Esophagus (tissue), 2 donors: ENCODE data around the gene ARHGEF26. TPM values are rescaled to one million over a fixed set of nuclear protein-coding genes. Genes with fewer than 3 reads are reported as not detected.

Source experiments
- H3K27ac ChIP-seq, 2 donors: one replicate each; pipeline ENCODE4 v1.5.1; 2013; ENCODE audit warnings: low read depth in 2 of 2, mild to moderate bottlenecking in 2 of 2, inconsistent platforms in 1 of 2, low read length in 1 of 2, moderate library complexity in 1 of 2
- H3K27me3 ChIP-seq, 2 donors: one replicate each; pipeline ENCODE4 v1.6.1; 2013; ENCODE audit warnings: low read length in 2 of 2, control low read depth in 1 of 2, mild to moderate bottlenecking in 1 of 2; ENCODE audit not compliant: insufficient read depth in 2 of 2, control insufficient read depth in 1 of 2
- H3K36me3 ChIP-seq, 2 donors: one replicate each; pipeline ENCODE4 v1.6.1; 2013; ENCODE audit warnings: low read length in 1 of 2; ENCODE audit not compliant: control insufficient read depth in 2 of 2, insufficient read depth in 2 of 2
- H3K4me1 ChIP-seq, 2 donors: one replicate each; pipeline ENCODE4 v1.6.1; 2013; ENCODE audit warnings: low read length in 1 of 2; ENCODE audit not compliant: control insufficient read depth in 2 of 2, insufficient read depth in 2 of 2
- H3K4me3 ChIP-seq, 2 donors: one replicate each; pipeline ENCODE4 v1.5.1; 2013; ENCODE audit warnings: low read length in 2 of 2, mild to moderate bottlenecking in 2 of 2, low read depth in 1 of 2, moderate library complexity in 1 of 2
- H3K9me3 ChIP-seq, 2 donors: one replicate each; pipeline ENCODE4 v1.6.1; 2013; ENCODE audit warnings: mild to moderate bottlenecking in 2 of 2, low read depth in 1 of 2, low read length in 1 of 2, moderate library complexity in 1 of 2; ENCODE audit not compliant: control insufficient read depth in 2 of 2, insufficient read depth in 1 of 2
- WGBS, 2 donors: extraction: QIAGEN DNeasy Blood & Tissue Kit; methylation state at CpG; one replicate each; pipeline ENCODE4 v1.1.7; 2013; 5-methylcytosine and 5-hydroxymethylcytosine counted together
- polyA plus RNA-seq, 2 donors: library from polyadenylated mRNA; stranded (reverse); fragments of 200-250 nt; gene quantifications; one replicate each; pipeline ENCODE4 v1.2.3, GENCODE V29; 2013
- donor health status: healthy with polysubstance abuse.
- donor health status: Bipolar disorder and iron deficiency.

ARHGEF26 gene
- polyA plus RNA-seq, 2 donors, result 5.7 to 7.1 TPM

DNA sequence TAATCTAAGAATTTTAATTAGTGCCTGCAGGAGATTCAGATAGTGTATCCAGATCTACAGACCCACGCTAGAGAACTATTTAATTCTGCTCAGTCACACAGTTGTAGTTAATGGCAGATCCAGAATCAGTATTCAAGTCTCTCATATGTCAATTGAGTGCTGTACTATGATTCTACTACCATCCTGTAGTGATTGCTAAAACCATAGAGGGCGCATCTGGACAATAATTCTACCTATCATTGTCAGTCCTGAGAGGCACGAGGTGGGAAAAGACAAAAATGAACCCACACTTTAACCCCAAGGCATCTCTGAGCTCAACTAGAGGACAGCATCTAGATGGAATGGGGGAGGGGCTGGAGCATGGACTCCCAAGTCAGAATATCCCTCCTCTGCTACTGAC is 180.4 kb downstream of the ARHGEF26 start:
- 89 to 92% methylated on average over 3 of the region's 3 CpGs for WGBS, 2 donors
- no peak overlapping the region for H3K4me3 ChIP-seq
- H3K27me3 ChIP-seq, result no peaks in the 10 kb centered on the region
- peaks cover 11 to 13% of the 10 kb centered on the region in 2 donors for H3K36me3 ChIP-seq
- no peak overlapping the region for H3K27ac ChIP-seq
- H3K4me1 ChIP-seq, result no peaks in the 10 kb centered on the region
- H3K9me3 ChIP-seq, result no peaks in the 10 kb centered on the region

DNA sequence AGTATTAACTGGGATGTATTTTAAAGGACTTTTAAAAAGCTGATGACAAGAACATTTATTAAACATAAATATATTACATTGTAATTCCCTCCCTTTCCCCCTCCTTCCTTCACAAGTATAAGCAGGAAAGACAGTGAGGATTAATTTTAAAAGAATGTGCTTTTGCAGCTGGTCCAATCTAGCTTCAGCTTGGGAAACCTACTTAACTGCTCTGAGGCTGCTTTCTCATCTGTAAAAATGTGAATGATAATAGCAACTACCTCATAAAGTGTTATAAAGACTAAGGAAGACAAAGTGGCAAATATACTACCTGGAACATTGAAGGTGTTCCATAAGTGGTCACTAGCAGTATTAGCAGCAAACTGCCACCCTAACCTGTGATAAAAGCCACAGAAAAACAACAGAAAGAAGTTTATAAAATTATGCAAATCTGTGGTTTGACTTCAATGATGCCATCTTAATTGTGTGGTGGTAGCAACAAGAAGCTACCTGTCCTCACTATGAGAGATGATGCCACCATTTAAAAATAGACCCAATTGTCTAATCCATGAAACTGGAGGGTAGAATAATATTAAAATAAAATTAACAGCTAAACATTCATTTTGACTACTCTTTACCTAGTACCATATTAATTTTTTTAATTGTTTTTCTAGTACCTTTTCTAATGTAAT is 183.1 kb downstream of the ARHGEF26 start:
- Histone ChIP-seq H3K27ac (no peak overlapping the region), H3K36me3 (peaks cover 11 to 13% of the 10 kb centered on the region in 2 donors), H3K4me3 (no peak overlapping the region), H3K27me3 (no peaks in the 10 kb centered on the region), H3K4me1 (no peaks in the 10 kb centered on the region), H3K9me3 (no peaks in the 10 kb centered on the region)

DNA sequence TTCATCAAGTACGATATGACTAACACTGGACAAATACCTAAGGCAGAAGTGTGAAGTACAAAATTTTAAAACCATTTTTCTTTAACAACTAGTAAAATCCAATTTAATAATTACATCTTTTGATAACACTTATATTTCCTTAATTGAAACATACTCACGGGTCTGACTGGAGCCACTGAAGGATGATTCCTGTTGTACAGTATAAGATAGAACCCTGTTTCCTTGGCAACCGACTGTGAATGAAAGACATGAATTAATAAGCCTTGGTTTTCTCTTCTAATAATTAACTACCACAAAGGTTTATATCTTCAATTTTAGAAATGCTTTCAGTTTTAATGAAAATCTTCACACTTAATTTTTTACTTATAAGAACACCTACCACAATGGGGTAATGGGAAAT is 183.7 kb downstream of the ARHGEF26 start:
- Histone ChIP-seq H3K27me3 (no peaks in the 10 kb centered on the region), H3K27ac (no peak overlapping the region), H3K4me3 (no peak overlapping the region), H3K9me3 (no peaks in the 10 kb centered on the region), H3K36me3 (peaks cover 11 to 13% of the 10 kb centered on the region in 2 donors), H3K4me1 (no peaks in the 10 kb centered on the region)
- WGBS, 2 donors, result 91 to 93% methylated on average over 3 of the region's 3 CpGs

DNA sequence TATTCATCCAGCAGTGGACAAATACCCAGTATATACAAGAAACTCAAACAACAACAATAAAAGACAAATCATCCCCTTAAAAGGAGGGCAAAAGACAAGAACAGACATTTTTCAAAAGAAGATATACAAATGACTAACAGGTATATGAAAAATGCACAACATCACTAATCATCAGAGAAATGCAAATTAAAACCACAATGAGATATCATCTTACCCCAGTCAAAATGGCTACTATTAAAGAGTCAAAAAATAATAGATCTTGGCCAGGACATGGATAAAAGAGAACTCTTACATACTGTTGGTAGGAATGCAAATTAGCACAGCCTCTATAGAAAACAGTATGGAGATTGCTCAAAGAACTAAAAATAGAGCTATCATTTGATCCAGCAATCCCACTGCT is 186.2 kb downstream of the ARHGEF26 start:
- H3K27ac ChIP-seq, result no peak overlapping the region
- H3K4me1 ChIP-seq, result no peaks in the 10 kb centered on the region
- no peaks in the 10 kb centered on the region for H3K27me3 ChIP-seq
- no peak overlapping the region for H3K4me3 ChIP-seq
- peaks cover 7 to 9% of the 10 kb centered on the region in 2 donors for H3K36me3 ChIP-seq
- H3K9me3 ChIP-seq, result no peaks in the 10 kb centered on the region

Other genes with a start within 250 kb of the ARHGEF26 start
- 10 to 100 TPM; 17.0 to 21.1 TPM for gene DHX36, start 203.1 kb downstream of the ARHGEF26 start, polyA plus RNA-seq